Fibroblast of skin of left quadriceps (primary cell): ENCODE data around the gene NFKBIA.
"Not testable (repeated sequence)": the region's sequence is repeated elsewhere in the genome, so short reads cannot be mapped to it uniquely, and the experiment has no call there.

Experiments
- DNase-seq, 2 experiments: peaks; one replicate each; pipeline ENCODE4 v3.0.0-alpha.2; 2013; ENCODE audit warnings: low read depth in 2 of 2

Gene NFKBIA

DNA sequence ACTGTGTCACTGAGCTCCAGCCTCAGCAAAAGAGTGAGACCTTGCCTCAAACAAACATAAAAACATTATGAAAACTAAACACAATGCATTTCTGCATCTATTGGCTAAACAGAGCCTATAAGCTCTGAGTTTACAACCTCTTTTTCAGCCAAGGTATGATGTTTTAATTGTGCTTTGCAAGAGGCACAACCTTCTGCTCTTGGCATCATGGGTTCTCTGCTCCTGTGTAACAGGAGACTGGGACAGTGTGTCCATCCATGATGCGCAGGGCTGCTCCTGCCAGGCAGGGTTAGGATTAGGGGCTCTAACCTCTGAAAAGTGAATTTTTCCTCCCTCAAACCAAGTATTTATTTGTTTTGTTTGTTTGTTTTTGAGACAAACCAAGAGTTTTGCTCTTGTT lies 5.0 kb upstream of the NFKBIA start:
- DNase-seq, result no peak

DNA sequence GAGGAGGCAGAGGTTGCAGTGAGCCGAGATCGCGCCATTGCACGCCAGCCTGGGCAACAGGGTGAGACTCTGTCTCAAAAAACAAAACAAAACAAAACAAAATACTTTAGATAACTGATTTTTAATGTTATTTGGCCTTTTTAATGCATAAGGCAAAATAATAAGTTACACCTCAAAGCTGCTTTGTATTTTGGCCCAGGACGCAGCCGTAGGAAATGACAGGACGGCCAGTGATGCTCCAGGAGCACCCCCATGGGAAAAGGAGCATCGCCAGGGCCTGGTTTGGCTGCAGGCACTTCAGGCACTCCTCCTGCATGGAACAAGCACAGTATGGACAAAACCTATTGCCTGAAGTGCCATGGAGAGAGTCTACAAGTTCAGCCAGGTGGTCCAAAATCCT lies 3.5 kb upstream of the NFKBIA start:
- no peak for DNase-seq

DNA sequence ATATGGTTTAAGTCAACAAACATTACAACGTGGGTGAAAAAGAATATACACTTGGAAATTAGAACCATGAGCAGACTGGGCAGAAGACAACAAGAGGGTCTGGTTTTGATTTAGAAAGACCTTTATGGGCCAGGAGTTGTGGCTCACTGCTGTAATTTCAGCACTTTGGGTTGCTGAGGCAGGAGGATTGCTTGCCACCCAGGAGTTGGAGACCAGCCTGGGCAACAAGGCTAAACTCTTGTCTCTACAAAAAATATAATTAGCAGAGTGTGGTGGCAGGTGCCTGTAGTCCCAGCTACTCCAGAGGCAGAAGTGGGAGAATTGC lies 2.7 kb upstream of the NFKBIA start:
- DNase-seq, result no peak

DNA sequence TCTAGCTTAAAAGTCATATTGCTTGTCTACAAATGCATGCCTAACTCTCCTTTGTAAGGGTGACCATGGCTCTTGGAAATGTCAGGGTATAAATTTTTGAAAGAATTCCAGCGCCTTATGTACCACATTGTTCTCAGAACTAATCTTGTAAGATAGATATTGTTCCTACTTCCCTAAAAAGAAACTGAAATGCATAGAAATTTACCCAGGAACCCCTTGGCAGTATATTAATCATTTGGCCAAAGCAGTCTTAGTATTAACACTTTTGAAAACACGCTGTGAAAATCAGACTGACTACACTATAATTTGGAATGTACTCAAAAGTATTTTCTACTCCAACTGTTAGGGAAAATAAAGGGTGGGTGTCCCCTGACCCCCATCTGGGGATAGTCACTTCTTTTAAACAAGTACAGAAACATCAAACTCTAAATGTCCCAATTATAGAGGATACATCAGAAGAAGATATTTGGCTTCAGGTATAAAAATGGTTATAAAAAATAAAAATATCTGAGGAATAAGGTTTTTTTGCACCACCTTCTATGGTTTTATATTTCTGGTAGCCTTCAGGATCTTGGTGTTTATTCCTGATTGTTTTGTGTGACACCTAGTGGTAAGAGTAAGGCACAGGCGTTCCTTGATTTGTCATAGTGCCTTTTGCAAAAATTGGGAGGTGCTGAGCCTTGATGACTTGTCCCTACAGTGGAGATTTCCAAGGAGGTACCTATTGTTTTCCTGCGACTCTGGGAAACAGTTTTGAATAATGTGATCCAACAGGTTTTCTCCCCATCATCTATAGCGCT lies 2.2 kb upstream of the NFKBIA start:
- DNase-seq, result no peak

DNA sequence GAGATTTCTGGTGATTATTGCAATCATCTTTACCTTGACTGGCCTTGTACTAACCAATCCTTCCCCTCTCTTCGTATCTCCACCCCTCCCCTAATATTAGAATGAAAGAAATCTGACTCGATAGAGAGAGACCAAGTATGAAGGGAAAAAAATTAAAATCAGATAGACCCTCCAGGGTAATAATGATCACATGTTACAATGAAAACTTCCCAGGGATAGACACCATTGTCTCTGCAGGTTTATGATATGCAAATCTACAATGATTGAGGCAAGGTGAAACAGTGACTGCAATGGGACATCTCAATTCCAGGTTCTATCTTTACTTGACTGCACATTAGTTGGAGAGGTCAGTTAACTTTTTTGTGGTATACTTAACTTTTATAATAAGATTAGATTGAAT lies 1.5 kb upstream of the NFKBIA start:
- DNase-seq, result no peak

DNA sequence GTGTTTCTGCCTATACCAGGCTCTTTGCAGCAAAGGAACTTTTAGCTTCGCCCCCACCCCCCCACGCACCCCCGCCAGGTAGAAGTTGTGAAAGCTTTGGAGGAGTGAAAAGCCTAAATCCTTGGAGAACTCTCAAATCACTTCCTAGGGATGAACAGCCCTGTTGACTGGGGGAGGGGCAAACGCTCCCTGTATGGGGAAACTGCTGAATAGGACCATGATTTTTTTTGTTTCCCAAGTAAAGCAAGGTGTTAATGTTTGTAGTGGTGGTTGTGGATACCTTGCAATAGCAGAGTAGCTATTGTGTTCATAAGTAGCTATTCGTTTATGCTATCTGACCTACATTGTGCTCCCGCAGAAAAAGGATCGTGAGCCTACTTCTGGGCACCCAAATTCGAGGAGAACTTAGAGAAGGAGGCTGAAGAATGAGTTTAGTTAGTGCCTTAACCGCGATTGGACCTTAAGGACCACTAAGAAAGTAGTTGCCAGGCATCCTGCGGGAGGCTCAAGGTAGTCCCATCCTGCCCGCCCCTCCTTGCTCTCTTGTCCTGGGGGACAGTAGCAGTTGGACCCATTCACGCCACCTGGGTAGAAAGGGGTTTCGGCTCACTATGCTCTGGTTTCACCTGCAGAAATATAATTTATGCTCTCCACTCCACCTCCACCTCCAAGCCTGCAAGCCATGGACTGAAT lies 901 bp upstream of the NFKBIA start:
- no peak for DNase-seq

DNA sequence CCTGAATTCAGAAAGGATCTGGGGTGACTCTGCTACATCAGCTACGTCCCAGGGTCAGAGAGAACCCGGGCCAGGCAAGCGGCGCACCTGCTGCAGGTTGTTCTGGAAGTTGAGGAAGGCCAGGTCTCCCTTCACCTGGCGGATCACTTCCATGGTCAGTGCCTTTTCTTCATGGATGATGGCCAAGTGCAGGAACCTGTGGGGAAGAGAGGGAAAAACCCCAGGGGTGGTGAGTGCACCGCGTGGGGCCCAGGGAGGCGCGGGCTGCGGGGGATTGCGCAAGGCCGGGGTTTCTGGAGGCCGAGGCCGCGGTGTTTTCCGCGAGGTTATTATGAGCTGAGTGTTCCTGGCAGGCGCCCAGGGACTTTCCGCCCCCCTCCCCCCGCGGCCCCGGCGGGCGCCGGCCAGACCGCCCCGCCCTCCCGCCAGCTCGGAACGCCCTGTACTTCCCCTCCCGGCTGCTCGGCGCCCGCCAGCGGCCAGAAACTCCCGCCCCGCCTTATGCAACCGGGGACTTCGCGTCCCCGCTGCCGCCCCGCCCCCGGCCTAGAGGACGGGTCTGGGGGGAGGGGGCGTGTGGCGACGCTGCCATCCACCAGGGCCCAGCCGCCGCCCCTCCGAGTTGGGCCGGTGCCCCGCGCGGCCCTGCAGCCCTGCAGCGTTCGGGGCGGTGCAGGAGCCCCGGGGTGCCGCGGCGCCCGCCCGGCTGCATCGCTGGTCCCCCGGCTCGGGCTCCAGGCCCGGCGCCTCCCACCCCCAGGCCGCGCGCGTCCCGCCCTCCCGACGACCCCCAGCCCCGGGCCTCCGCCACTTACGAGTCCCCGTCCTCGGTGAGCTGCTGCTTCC lies 723 bp downstream of the NFKBIA start:
- DNase-seq, result peak; percentile 85 to 86

DNA sequence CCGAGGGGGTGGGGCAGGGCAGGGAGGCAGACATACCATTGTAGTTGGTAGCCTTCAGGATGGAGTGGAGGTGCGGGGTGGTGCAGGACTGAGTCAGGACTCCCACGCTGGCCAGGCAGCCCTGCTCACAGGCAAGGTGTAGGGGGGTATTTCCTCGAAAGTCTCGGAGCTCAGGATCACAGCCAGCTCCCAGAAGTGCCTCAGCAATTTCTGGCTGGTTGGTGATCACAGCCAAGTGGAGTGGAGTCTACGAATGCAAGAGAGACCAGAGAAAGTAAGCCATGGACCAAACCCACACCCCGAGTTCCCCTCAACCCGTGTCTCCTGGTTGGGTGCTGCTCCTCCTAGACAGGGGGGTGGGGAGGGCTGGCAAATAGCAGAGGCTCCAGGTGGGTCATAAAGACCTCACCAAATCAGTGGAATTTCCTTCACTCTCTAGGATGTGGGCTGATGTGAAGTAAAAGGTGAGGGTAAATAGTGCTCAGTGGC lies 1.4 kb downstream of the NFKBIA start:
- no peak for DNase-seq

DNA sequence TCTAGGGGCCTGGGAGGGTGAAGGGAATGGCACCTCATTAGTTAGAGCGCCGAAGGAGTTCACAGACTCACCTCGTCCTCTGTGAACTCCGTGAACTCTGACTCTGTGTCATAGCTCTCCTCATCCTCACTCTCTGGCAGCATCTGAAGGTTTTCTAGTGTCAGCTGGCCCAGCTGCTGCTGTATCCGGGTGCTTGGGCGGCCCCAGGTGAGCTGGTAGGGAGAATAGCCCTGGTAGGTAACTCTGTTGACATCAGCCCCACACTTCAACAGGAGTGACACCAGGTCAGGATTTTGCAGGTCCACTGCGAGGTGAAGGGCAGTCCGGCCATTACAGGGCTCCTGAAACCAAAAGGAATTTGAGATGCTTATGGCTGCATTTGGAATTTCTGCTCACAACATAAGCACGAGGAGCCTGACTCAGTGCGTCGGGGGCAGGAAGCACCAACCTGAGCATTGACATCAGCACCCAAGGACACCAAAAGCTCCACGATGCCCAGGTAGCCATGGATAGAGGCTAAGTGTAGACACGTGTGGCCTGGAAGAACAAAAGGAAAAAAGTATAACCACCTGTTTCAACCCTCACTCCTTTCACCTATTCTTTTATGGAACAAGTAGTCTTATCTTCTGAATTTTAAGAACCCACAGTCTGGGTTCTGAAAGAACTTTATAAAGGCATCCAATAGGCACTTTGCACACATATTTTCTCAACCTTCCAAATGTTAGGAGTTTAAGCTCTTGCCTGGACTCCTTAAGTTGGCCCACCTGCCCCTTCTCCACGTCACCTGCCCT lies 2.0 kb downstream of the NFKBIA start:
- DNase-seq, result no peak

DNA sequence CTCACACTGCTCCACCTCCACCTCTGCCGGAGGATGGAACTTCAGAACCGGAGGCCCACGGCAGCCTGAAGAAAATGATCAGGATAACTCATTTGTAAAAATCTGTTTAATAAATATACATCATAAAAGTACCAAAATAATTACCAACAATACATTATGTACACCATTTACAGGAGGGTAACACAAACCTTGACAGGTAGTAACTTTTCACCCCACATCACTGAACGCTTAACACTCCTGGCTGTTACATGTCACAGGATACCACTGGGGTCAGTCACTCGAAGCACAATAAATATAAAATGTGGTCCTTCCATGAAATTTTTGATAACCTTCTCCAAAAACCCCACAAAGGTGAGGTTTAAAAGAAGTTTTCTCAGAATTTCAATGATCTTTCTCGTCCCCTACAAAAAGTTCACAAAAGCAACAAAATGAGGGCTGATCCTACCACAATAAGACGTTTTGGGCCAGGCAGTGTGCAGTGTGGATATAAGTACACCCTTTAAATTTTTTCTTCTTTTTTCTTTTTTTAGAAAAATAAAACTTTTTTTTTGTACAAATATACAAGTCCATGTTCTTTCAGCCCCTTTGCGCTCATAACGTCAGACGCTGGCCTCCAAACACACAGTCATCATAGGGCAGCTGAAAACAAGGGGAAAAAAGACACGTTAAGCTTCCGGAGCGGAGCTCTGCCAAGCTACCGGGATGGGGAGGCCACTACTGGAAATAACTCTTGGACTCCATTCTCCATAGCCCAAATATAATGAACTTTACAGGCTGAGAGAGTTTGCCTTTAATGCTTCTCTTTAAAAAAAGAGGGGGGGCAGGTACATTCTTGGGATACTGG lies 2.9 kb downstream of the NFKBIA start:
- no peak for DNase-seq

DNA sequence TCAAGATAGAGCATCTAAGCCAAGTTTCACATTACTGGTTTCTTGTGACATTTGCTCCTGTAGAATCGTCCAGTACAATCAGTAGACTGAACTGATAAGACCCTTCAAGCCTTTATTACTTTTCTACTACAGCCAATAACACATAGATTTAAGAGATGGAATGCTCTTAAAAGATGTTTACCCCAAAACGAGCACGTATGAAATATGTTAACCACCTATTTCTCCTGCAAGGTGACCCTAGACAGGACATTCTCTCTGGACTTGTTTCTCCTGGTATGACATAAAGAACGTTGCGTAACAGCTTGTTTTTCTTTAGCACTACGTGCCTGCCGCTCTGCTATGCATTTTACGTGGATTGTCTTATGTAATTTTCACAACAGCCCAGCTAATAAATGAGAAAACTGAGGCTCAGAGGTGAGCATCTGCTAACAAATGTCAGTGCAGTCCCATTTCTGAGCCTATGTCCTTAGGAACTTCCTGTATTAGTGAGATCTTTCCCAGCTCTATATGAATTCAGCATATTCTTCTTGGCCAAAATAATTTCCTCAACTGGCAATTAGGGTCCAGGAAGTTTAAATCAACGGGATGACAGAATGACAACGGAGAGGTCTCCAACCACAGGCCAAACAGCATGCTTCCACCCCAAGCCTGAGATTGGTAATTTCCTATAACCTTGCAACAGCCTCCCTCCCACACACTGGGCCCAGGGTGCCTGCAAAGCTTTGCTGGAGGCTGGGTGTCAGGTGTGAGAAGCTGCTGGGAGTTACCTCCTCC lies 3.7 kb downstream of the NFKBIA start:
- no peak for DNase-seq

DNA sequence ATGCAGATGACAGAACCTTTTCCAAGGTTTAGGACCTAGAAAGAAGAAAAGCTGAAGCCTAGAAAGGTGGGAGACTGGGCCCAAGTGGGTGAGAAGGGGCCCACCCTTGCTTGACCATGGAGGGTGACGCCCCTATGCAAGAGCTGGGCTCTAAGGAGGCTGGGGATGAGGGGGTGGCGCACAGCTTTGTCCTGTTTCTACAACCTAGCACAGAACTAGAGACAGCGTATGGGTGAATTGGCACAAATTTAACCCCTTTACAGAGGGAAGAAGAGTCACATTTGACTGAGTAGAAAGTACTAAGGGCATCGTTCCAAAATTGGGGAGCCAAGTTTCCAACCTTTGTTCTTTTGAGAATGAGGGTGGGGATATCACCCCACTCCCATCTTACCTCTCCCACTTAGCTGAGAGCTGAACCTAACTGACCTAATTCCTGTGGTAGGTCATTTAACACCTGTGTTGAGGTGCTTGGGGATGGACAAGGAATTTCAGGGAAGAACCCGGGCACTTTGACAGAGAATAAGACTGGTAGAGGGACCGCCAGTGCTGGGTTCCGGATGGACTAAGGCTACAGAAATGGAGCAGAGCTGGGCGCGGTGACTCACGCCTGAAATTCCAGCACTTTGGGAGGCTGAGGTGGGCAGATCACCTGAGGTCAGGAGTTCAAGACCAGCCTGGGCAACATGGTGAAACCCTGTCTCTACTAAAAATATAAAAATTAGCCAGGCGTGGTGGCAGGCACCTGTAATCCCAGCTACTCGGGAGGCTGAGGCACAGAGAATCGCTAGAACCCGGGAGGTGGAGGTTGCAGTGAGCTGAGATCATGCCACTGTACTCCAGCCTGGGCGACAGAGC lies 5.2 kb downstream of the NFKBIA start:
- no peak for DNase-seq

DNA sequence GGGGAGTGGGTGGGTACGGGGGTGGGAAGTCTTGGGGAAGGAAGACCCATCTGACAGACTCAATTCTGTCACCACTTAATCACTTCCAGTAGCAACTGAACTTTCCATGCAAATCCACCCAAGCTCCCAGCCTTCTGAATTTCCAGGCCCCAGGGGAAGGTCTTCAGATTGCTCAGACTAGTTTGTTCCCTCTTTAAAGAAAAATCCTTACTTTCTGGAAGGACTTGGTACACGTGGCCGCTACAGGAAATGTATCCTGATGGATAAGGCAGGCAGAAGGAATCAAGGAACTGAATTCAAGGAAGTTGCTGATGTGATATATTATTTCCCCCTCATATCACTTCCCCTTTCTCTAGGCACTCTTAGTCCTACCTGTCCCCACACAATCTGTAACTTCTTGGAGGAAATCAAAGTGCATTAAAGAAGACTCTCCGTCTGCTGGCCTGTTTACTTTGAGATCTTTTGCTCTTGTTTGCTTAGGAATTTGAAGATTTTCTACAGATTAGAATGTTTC lies 6.4 kb downstream of the NFKBIA start:
- no peak for DNase-seq

DNA sequence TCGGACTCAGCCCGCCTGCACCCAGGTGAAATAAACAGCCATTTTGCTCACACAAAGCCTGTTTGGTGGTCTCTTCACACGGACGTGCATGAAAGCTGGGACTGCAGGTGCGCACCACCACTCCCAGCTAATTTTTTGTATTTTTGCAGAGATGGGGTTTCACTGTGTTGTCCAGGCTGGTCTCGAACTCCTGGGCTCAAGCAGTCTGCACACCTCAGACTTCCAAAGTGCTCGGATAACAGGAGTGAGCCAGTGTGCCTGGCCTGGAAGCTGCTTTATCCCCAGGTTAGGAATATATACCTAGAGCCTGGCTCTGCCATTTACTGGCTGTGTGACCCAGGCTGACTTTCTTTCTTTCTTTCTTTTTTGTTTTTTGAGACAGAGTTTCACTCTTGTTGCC lies 7.9 kb downstream of the NFKBIA start:
- DNase-seq, result not testable (repeated sequence)

DNA sequence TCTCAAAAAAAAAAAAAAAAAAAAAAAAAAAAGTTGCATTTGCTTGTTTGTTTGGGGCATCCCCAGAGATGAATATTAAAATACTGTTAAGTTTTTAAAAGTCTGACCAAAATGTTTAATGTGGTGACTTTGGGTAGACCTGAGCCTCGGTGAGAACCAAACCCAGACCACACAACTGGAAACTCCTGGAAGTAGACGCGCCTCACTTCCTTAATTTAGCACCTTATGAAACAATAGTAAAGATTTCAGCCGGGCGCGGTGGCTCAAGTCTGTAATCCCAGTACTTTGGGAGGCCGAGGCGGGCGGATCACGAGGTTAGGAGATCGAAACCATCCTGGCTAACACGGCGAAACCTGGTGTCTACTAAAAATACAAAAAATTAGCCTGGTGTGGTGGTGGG lies 9.3 kb downstream of the NFKBIA start:
- no peak for DNase-seq

DNA sequence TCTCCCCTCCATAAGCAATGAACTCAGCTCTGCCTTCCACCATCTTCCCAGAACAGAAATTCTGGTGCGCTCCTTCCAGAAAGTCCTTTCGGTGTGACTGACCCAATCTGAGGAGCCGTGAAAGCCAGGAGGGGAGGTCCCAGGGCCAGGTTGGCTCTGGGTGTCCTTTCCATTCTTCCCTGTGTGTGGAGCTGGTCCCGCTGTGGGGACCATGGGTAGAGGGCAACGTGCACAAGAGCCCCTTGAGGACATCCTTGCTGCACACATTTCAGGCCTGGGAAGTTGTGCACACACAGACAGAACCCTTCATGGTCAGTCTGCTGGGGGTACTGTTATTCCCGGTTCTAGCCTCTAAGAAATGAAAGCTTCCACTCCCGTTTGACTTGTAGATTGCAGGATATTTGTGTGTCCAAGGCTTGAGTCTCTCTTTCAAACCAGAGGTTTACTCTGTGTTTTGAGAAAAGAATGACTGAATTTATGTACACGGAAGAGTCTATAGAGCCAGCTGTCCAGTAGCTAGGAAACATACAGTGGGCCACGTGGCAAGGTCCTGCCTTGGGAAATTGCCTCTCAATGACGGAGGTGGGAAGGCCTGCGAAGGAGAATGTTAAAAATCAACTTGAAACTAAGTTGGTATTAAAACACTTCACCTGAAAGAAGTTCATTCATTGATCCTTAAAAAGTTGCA lies 10.1 kb downstream of the NFKBIA start:
- DNase-seq, result no peak

DNA sequence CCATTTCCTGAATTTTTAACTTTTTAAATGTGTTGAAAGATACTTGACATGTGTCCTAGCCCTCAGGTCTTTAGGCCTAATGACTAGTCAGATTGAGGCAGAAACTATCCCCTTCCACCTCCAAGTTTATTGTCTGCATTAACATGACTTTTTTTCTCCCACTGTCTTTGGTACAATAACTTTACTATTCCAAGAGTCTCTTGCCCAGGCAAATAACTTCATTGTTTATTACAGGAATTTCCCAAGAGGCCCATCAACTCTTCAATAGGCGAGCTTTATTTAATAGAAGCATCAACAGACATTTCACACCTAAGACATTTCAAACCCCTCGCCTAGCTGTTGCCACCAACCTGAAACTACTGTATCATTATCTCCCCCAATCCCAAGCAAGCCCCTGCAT lies 10.7 kb downstream of the NFKBIA start:
- no peak for DNase-seq

DNA sequence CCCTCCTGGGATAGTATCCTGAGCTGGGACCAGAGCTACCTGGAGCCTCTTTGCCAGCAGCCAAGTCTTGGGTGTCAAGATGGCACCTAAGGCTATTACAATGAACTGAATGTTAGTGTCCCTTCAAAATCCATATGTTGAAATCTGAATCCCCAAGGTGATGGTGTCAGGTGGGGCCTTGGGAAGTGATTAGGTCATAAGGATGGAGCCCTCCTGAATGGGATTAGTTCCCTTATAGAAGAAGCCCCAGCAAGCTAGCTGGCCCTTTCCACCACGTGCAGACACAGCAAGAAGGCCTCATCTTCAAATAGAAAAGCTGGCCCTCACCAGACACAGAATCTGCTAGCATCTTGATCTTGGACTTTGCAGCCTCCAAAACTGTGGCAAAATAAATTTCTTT lies 12.4 kb downstream of the NFKBIA start:
- no peak for DNase-seq
